NB4 (cell line): ENCODE measurements around the gene USP21.

Source experiments
- DNase-seq: peaks from one replicate; pipeline ENCODE4 v3.0.0; 2010; ENCODE audit warnings: low read depth
- H3K4me3 ChIP-seq: one replicate; pipeline ENCODE4 v1.5.1; 2011; ENCODE audit warnings: mild to moderate bottlenecking, low read depth, low read length, moderate library complexity
- MYC ChIP-seq: IDR thresholded peaks from 2 replicates; pipeline ENCODE4 v1.6.1; 2011; ENCODE audit warnings: low read depth, low read length
- POLR2A ChIP-seq: IDR thresholded peaks from 2 replicates; pipeline ENCODE4 v1.6.1; 2011; ENCODE audit warnings: mild to moderate bottlenecking; ENCODE audit not compliant: insufficient read length; ENCODE audit errors: extremely low read depth
- TF ChIP-seq, protein P1 (sequence below): IDR thresholded peaks from one replicate; pipeline ENCODE4 v1.5.1; 2012; ENCODE audit warnings: low read depth, low read length
- TF ChIP-seq, protein P2 (sequence below): IDR thresholded peaks from 2 replicates; pipeline ENCODE4 v1.6.1; 2011; ENCODE audit warnings: low read depth, low read length

USP21 gene

DNA sequence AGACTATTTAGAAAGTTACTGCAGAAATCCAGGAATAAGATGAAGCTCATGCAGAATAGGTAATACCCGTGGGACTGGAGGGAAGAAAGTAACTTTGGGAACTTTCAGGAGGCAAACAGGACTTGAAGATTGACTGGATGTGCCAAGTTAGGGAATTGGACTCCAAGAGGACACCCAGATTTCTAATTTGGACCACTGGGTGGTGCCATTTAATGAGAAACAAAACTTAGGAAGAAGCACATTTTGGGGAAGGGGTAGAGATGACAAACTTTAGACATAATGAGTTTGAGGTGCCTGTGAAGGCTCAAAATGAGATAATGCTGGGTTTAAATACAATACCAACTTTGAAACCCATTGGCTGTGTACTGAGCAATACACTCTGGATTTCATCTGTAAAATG is 21.3 kb downstream of the USP21 start:
- peak; percentile 62 for DNase-seq
- H3K4me3 ChIP-seq, result no peak overlapping the region
- TF ChIP-seq, protein P1, sequence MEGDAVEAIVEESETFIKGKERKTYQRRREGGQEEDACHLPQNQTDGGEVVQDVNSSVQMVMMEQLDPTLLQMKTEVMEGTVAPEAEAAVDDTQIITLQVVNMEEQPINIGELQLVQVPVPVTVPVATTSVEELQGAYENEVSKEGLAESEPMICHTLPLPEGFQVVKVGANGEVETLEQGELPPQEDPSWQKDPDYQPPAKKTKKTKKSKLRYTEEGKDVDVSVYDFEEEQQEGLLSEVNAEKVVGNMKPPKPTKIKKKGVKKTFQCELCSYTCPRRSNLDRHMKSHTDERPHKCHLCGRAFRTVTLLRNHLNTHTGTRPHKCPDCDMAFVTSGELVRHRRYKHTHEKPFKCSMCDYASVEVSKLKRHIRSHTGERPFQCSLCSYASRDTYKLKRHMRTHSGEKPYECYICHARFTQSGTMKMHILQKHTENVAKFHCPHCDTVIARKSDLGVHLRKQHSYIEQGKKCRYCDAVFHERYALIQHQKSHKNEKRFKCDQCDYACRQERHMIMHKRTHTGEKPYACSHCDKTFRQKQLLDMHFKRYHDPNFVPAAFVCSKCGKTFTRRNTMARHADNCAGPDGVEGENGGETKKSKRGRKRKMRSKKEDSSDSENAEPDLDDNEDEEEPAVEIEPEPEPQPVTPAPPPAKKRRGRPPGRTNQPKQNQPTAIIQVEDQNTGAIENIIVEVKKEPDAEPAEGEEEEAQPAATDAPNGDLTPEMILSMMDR, result peak; percentile 37
- no peak for TF ChIP-seq POLR2A

DNA sequence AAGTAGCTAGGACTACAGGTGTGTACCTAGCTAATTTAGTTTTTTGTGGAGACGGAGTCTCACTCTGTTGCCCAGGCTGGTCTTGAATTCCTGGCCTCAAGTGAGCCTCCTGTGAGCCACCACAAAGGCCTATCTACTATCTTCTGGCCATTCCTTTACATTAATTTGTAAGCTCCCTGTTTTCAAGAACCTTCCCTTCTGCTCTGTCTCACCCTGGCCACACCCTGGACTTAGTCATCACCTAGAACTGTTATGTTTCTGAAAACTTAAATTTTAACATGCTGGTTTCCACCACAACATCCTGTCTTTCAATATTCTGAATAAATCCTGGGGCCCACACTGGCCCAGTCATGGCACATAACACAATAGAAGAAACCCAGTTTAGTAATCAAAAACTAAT is 22.9 kb downstream of the USP21 start:
- no peak for TF ChIP-seq MYC
- TF ChIP-seq, protein P1, result no peak
- TF ChIP-seq, protein P2, sequence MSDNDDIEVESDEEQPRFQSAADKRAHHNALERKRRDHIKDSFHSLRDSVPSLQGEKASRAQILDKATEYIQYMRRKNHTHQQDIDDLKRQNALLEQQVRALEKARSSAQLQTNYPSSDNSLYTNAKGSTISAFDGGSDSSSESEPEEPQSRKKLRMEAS, result no peak
- no peak for TF ChIP-seq POLR2A
- no peak overlapping the region for H3K4me3 ChIP-seq
- peak; percentile 63 for DNase-seq

DNA sequence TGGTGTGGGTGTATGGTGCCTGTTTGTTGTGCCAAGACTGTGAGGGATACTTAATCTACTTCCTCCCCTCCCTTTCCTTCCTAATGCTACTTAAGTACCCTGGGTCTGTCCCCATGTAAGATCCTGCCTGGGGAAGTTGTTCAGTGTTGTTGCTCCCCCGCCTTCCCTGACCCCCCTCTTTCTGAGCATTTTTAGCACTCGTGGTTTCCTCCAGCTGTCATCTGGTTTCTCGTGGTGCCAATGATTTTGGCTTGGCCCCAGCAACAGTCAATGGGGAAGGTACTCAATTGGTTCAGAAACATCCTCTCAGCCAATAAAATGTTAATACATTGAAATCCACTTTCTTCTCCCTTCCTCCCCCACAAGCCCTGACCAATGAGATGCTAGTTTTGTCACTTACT is 26.0 kb downstream of the USP21 start:
- TF ChIP-seq, protein P2, result peak; percentile 66
- no peak for TF ChIP-seq POLR2A
- peak; percentile 87 for DNase-seq
- H3K4me3 ChIP-seq, result no peak overlapping the region

DNA sequence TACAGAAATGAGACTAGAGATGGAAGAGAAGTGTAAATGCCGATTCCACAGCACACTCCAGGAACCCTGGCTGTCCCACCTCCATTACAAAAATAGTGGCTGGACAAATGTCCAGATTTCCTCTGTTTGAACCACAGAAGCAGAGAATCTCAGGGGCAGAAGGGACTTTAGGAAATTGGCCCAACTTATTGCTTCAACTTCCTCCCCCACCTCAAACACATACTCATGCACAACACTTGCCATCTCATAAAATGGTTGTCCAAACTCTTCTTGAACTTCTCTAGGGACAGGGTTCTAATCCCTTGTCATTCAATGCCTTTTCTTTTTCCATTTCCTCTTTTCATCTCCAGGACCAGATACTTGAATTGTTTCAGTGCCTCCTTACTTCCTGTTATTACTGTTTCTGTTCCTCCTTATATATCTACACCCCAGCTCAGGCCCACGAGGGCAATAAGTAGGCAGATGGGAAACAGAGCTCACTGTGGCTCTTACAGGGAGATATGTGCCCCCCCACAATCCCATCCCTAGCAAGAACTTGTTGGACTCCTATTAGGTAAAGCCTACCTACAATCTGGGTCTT is 26.5 kb downstream of the USP21 start:
- H3K4me3 ChIP-seq, result no peak overlapping the region
- DNase-seq, result peak; percentile 80

DNA sequence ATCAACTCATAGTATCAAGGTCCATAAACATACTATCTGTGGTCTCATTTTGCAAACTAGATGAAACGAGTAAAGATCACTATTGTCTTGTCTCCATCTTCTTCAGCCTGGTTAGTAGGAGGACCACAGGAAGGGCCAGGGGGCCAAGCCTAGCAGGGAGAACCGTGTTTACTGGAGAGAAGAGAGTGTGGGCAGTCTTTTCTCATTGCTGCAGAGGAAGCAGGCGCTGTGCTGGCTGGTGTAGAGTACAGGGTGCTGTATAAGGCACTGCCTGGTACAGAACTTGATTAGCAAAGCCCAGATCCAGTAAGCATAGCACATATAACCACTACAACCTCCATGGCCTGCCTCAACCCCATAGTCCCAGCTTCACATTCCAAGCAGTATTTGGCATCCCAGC is 28.0 kb downstream of the USP21 start:
- TF ChIP-seq MYC (no peak), POLR2A (no peak)
- TF ChIP-seq, protein P1, result no peak
- TF ChIP-seq, protein P2, result no peak
- no peak for DNase-seq
- no peak overlapping the region for H3K4me3 ChIP-seq

More for the DNA sequence above, 26.5 kb downstream of the USP21 start:
- TF ChIP-seq POLR2A (no peak), MYC (no peak)
- TF ChIP-seq, protein P1, result no peak
- TF ChIP-seq, protein P2, result no peak

DNA sequence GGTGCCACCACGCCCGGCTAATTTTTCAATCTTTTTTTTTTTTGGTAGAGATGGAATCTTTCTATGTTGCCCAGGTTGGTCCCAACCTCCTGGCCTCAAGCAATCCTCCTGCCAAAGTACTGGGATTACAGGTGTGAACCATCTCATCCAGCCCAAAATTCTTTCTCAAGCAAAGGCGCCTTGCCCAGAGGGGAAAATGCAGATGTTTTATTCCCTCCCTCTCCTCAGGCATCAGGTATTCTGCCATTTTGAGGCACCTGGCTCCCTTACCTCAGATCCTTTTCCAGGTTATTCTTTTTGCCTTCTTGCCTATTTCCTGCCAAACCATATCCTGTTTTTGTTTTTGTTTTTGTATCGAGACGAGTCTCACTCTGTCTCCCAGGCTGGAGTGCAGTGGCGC is 29.1 kb downstream of the USP21 start:
- TF ChIP-seq, protein P2, result no peak
- TF ChIP-seq MYC, result no peak
- no peak for TF ChIP-seq POLR2A
- TF ChIP-seq, protein P1, result no peak
- no peak overlapping the region for H3K4me3 ChIP-seq
- no peak for DNase-seq
